K562 (cell line): ENCODE results near the gene MED16. TPM values are rescaled to one million over a fixed set of nuclear protein-coding genes. Genes with fewer than 3 reads are reported as not detected.
A peak's percentile ranks its signal among the peaks of the same experiment; 100 is the strongest.

Source experiments
- ATF7 ChIP-seq: fragments of 450-650 bp; IDR thresholded peaks from 2 replicates; pipeline ENCODE4 v1.7.1; 2014; ENCODE audit warnings: mild to moderate bottlenecking, moderate library complexity
- BRCA1 ChIP-seq, 2 experiments: fragments of 450-650 bp in 1 of 2; sonication (generic) in 1 of 2; formaldehyde crosslinking in 1 of 2; IDR thresholded peaks; 2 replicates each; pipeline versions ENCODE4 v1.5.0 to v1.6.1; 2017 to 2020; ENCODE audit warnings: mild to moderate bottlenecking in 1 of 2, missing genetic modification reagents in 1 of 2
- ELF2 ChIP-seq: fragments of 250-450 bp; sonication (Bioruptor Pico); IDR thresholded peaks from 2 replicates; pipeline ENCODE4 v1.5.0; 2021; ENCODE audit warnings: mild to moderate bottlenecking
- FOXJ2 ChIP-seq: fragments of 200-800 bp; sonication (Bioruptor generic); IDR thresholded peaks from 2 replicates; pipeline ENCODE4 v1.6.1; 2016; ENCODE audit warnings: missing genetic modification characterization, missing compliant biosample characterization
- MYBL2 ChIP-seq, 2 experiments: fragments of 450-650 bp in 1 of 2; sonication (generic) in 1 of 2; formaldehyde crosslinking in 1 of 2; IDR thresholded peaks; 2 replicates each; pipeline versions ENCODE4 v1.6.1 to v1.8.1; 2017 to 2022; ENCODE audit warnings: borderline replicate concordance in 1 of 2, inconsistent platforms in 1 of 2, low read depth in 1 of 2, mild to moderate bottlenecking in 1 of 2, missing genetic modification reagents in 1 of 2, moderate library complexity in 1 of 2
- RBM39 ChIP-seq: fragments of 200-400 bp; formaldehyde crosslinking; optimal IDR thresholded peaks from 2 replicates; pipeline ENCODE3; 2018; ENCODE audit warnings: low read depth, low read length
- SIN3B ChIP-seq: fragments of 450-650 bp; IDR thresholded peaks from 2 replicates; pipeline ENCODE4 v1.6.1; 2017; ENCODE audit warnings: low read depth, mild to moderate bottlenecking, moderate library complexity
- TEAD2 ChIP-seq: fragments of 450-650 bp; IDR thresholded peaks from 2 replicates; pipeline ENCODE4 v1.6.1; 2016; ENCODE audit warnings: missing genetic modification characterization, control low read depth, missing compliant biosample characterization
- TRIM24 ChIP-seq, 2 experiments: fragments of 450-650 bp; IDR thresholded peaks; 2 replicates each; pipeline ENCODE4 v1.6.1; 2016
- ZNF444 ChIP-seq: fragments of 250-450 bp; sonication (Bioruptor Pico); IDR thresholded peaks from 2 replicates; pipeline ENCODE4 v1.4.0; 2020; ENCODE audit warnings: mild to moderate bottlenecking, moderate library complexity
- ZNF76 ChIP-seq: fragments of 250-450 bp; sonication (Bioruptor Pico); IDR thresholded peaks from 2 replicates; pipeline ENCODE4 v1.4.0; 2020; ENCODE audit warnings: mild to moderate bottlenecking, moderate library complexity, borderline replicate concordance
- polyA plus RNA-seq, 8 experiments: library from polyadenylated mRNA; depleted of rRNA in 4 of 8; stranded (reverse) in 5 of 8; unstranded in 3 of 8; fragments of >200 nt; fragmentation: Nextera tagmentation in 2 of 8; fragmentation: Illumina TruSeq in 1 of 8; extraction: Ambion mirVana in 2 of 8; extraction: Trizol in 1 of 8; gene quantifications; 2 replicates each; pipeline versions ENCODE4 v1.2.1 to v1.2.3, GENCODE V29; 2011 to 2014; ENCODE audit warnings: inconsistent platforms in 1 of 8, missing spikeins in 1 of 8
- total RNA-seq, 7 experiments: library from RNA; depleted of rRNA in 6 of 7; stranded (reverse); fragments of >200 nt in 6 of 7; fragmentation: Illumina TruSeq in 2 of 7; extraction: Trizol in 2 of 7; gene quantifications; 2 replicates each; pipeline versions ENCODE4 v1.2.1 to v1.2.3, GENCODE V29; 2011 to 2021; ENCODE audit warnings: low replicate concordance in 1 of 7
- TF ChIP-seq, protein P1 (sequence below), 2 experiments: IDR thresholded peaks; 2 replicates each; pipeline ENCODE4 v1.6.1; 2012; ENCODE audit warnings: improper control_type of control experiment in 2 of 2, low read depth in 2 of 2, low read length in 2 of 2, borderline replicate concordance in 1 of 2
- TF ChIP-seq, protein P2 (sequence below), 2 experiments: fragments of 450-650 bp; IDR thresholded peaks; 2 replicates each; pipeline ENCODE4 v1.6.1; 2016; ENCODE audit warnings: mild to moderate bottlenecking in 2 of 2, borderline replicate concordance in 1 of 2, low read depth in 1 of 2, moderate library complexity in 1 of 2
- TF ChIP-seq, protein P3 (sequence below): IDR thresholded peaks from 2 replicates; pipeline ENCODE4 v1.6.1; 2012; ENCODE audit warnings: low read depth, low read length, improper control_type of control experiment, borderline replicate concordance

MED16 gene
- total and polyA plus RNA-seq, 9 of the 15 experiments (the other 6 are each of a cell fraction or from before 2014, with no cell fraction given), result 0.89 to 59.9 (median 8.6) TPM

DNA sequence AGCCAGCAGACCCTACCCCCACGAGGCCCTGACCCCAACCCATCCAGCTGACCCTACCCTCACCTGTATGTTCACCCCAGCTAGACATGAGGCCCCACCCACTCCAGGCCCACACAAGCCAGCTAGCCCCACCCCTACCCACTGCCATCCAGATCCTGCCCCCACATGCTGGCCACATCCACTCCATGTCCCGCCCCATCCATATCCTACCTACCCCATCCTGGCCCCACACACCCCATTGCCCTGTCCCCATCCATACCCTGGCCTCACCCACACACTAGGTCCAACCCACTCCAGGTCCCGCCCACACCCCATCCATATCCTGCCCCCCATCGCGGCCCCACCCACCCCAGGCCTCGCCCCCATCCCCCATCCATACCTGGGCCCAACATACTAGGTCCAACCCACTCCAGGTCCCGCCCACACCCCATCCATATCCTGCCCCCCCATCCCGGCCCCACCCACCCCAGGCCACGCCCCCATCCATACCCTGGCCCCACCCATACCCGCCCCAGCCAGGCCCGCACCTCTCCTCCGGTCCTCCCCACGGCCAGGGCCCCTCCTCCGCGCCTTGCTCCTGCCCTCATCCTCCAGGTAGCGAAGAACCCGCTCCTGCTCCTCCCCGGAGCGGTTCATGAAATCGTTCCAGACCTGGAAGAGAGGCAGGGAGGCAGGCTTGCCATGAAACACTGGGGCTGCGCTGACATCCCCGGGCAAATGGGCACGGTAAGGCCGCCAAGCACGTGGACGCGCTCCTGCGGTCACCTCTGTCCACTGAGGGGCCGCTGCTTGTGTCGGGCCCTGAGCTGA, 7.5 kb upstream of the MED16 start (continued):
- TF ChIP-seq MYBL2 (IDR thresholded peaks at IDR 0.05; ENCODE audit: low read depth) (no peak), MYBL2 (CRISPR knock-in tag; IDR thresholded peaks at IDR 0.05; ENCODE audit: borderline replicate concordance) (no peak), ATF7 (no peak), ZNF76 (CRISPR knock-in tag) (no peak), TEAD2 (tag) (no peak), ELF2 (CRISPR knock-in tag) (no peak), SIN3B (no peak), FOXJ2 (tag) (no peak), TRIM24 (IDR thresholded peaks at IDR 0.05) (peak in 1 of 2 experiments; percentile 44; a peak in 2 of 4 replicates), RBM39 (no peak), BRCA1 (IDR thresholded peaks at IDR 0.05) (no peak), BRCA1 (CRISPR knock-in tag; IDR thresholded peaks at IDR 0.05) (no peak), ZNF444 (no peak)
- TF ChIP-seq, protein P1, sequence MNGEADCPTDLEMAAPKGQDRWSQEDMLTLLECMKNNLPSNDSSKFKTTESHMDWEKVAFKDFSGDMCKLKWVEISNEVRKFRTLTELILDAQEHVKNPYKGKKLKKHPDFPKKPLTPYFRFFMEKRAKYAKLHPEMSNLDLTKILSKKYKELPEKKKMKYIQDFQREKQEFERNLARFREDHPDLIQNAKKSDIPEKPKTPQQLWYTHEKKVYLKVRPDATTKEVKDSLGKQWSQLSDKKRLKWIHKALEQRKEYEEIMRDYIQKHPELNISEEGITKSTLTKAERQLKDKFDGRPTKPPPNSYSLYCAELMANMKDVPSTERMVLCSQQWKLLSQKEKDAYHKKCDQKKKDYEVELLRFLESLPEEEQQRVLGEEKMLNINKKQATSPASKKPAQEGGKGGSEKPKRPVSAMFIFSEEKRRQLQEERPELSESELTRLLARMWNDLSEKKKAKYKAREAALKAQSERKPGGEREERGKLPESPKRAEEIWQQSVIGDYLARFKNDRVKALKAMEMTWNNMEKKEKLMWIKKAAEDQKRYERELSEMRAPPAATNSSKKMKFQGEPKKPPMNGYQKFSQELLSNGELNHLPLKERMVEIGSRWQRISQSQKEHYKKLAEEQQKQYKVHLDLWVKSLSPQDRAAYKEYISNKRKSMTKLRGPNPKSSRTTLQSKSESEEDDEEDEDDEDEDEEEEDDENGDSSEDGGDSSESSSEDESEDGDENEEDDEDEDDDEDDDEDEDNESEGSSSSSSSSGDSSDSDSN (IDR thresholded peaks at IDR 0.05; ENCODE audit: borderline replicate concordance in 1 of 2, low read depth in 2 of 2, low read length in 2 of 2), result peak in 1 of 2 experiments; percentile 63; a peak in 1 of 4 replicates
- TF ChIP-seq, protein P2, sequence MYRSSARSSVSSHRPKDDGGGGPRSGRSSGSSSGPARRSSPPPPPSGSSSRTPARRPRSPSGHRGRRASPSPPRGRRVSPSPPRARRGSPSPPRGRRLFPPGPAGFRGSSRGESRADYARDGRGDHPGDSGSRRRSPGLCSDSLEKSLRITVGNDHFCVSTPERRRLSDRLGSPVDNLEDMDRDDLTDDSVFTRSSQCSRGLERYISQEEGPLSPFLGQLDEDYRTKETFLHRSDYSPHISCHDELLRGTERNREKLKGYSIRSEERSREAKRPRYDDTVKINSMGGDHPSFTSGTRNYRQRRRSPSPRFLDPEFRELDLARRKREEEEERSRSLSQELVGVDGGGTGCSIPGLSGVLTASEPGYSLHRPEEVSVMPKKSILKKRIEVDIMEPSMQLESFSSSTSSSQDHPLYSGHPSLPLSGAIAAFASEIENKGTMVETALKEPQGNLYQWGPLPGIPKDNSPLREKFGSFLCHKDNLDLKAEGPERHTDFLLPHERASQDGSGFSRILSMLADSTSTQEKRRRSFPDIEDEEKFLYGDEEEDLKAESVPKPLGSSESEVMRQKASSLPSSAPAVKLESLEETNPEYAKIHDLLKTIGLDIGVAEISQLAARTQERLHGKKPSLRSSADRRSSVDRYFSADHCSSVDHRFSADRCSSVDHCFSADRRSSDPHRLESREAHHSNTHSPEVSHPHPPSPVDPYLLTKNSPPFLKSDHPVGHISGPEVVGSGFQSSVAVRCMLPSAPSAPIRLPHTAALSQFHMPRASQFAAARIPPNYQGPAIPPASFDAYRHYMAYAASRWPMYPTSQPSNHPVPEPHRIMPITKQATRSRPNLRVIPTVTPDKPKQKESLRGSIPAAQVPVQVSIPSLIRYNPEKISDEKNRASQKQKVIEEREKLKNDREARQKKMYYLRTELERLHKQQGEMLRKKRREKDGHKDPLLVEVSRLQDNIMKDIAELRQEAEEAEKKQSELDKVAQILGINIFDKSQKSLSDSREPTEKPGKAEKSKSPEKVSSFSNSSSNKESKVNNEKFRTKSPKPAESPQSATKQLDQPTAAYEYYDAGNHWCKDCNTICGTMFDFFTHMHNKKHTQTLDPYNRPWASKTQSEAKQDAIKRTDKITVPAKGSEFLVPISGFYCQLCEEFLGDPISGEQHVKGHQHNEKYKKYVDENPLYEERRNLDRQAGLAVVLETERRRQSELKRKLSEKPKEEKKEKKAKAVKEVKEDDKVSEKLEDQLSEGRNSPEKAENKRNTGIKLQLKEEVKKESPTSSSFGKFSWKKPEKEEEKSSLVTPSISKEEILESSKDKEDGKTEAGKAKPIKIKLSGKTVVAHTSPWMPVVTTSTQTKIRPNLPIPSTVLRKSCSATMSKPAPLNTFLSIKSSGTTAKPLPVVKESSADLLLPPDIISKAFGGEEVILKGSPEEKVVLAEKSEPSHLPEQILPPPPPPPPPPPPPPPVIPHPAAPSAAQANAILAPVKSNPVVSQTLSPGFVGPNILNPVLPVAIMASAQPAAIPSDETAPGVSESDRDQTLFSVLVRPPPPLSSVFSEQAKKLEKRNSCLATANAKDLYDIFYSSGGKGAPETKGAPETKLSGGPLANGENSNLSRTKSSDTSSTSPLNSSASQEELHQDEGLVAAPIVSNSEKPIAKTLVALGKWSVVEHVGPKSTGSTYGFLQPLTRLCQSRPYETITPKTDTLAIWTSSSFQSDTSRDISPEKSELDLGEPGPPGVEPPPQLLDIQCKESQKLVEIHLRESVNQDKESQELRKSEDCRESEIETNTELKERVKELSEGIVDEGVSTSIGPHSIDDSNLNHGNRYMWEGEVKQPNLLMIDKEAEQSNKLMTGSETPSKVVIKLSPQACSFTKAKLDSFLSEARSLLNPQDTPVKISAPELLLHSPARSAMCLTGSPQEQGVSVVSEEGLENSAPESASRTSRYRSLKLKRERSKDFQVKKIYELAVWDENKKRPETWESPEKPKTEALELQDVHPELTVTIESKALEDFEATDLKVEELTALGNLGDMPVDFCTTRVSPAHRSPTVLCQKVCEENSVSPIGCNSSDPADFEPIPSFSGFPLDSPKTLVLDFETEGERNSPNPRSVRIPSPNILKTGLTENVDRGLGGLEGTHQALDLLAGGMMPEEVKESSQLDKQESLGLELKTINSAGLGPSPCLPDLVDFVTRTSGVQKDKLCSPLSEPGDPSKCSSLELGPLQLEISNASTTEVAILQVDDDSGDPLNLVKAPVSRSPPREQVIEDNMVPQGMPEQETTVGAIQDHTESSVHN (IDR thresholded peaks at IDR 0.05; ENCODE audit: borderline replicate concordance in 1 of 2, low read depth in 1 of 2), result no peak
- TF ChIP-seq, protein P3, sequence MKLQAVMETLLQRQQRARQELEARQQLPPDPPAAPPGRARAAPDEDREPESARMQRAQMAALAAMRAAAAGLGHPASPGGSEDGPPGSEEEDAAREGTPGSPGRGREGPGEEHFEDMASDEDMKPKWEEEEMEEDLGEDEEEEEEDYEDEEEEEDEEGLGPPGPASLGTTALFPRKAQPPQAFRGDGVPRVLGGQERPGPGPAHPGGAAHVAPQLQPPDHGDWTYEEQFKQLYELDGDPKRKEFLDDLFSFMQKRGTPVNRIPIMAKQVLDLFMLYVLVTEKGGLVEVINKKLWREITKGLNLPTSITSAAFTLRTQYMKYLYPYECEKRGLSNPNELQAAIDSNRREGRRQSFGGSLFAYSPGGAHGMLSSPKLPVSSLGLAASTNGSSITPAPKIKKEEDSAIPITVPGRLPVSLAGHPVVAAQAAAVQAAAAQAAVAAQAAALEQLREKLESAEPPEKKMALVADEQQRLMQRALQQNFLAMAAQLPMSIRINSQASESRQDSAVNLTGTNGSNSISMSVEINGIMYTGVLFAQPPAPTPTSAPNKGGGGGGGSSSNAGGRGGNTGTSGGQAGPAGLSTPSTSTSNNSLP, result no peak
